Measurements from ENCODE around the gene VPS11.

The VPS11 gene

GRCh38 chr11:119067371-119068222 is at the start of gene VPS11:
VPS11 (plus strand) TSS chr11:119067818; CDS start chr11:119067824, 6 bp downstream.
- H3K27me3 ChIP-seq (ENCODE audit: low read depth): no peaks in the 10 kb centered on the region
- peaks cover 9% of the 10 kb centered on the region for H3K36me3 ChIP-seq (replicated peaks)
- in situ Hi-C loops (cut with MboI; ENCODE audit: low sequenced_read_pairs): no loop called here
- peaks cover 9% of the 10 kb centered on the region for H3K4me1 ChIP-seq
- H3K4me3 ChIP-seq: peak within 1 kb of the TSS; percentile 81
- H3K9me3 ChIP-seq: no peaks in the 10 kb centered on the region
- DNase-seq (ENCODE audit: low spot score in 2 of 2): peak; percentile 95 to 99

DNA sequence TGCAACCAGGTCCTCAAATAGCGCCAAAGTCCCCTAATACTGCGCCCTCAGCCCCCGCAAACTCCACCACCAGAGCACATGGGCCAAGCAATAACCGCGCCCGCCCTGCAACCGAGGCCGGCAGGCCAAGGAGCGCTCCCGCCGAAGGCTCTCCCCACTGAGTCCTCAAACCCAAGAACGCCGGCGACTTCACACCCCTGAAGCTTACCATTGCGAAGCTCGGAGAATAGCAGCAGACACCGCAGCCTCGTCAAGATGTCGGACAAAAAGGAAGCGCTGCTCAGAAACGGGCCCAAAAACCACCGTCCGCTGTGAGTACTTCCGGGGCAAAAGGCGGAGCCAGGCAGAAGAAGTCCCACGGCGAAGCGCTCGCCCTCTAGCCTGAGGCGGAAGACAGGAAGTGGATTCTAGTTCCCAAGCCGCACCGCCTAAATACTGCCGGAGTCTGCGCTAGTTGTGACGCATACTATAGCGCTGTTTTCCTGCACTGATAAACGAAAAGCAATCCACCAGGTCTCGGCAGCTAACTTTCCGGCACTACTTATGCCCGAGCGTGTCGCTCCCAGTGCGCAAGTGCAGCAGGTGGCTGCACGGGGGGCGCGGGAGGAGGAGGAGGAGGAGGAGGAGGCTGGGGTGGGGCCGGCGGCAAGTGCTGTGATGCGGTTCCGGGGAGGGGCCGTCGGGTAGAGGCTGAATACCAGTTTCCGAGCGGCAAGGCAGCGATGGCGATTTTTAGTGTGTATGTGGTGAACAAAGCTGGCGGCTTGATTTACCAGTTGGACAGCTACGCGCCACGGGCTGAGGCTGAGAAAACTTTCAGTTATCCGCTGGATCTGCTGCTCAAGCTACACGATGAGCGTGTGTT is 49.3 kb upstream of the VPS11 start, which contains the start of the genes RPS25 and TRAPPC4:
RPS25 (minus strand) TSS at position 270 of the 865 bp plus-strand sequence; CDS start at position 211, 59 bp downstream.
TRAPPC4 (plus strand) TSS at position 693 of the 865 bp plus-strand sequence; CDS start at position 723, 30 bp downstream.
- Histone ChIP-seq H3K4me1 (peaks cover 17% of the 10 kb centered on the region), H3K4me3 (peak within 1 kb of the TSS; percentile 97), H3K36me3 (replicated peaks) (peaks cover 69% of the 10 kb centered on the region), H3K27me3 (ENCODE audit: low read depth) (no peaks in the 10 kb centered on the region), H3K9me3 (no peaks in the 10 kb centered on the region)
- in situ Hi-C loops (cut with MboI; ENCODE audit: low sequenced_read_pairs): no loop called here
- peak; percentile 93 to 97 for DNase-seq (ENCODE audit: low spot score in 2 of 2)

GRCh38 chr11:119019996-119020395 is 47.6 kb upstream of the VPS11 start:
- Histone ChIP-seq H3K4me3 (peak overlapping the region; percentile 97), H3K36me3 (replicated peaks) (peaks cover 72% of the 10 kb centered on the region)

GRCh38 chr11:119021631-119022030 is 46.0 kb upstream of the VPS11 start:
- in situ Hi-C loops (cut with MboI; ENCODE audit: low sequenced_read_pairs): no loop called here
- DNase-seq (ENCODE audit: low spot score in 2 of 2): no peak
- H3K4me3 ChIP-seq: no peak overlapping the region
- no peaks in the 10 kb centered on the region for H3K27me3 ChIP-seq (ENCODE audit: low read depth)
- H3K9me3 ChIP-seq: no peaks in the 10 kb centered on the region
- peaks cover 9% of the 10 kb centered on the region for H3K4me1 ChIP-seq
- H3K36me3 ChIP-seq (replicated peaks): peaks cover 70% of the 10 kb centered on the region

More at GRCh38 chr11:119019996-119020395, 47.6 kb upstream of the VPS11 start:
- no peaks in the 10 kb centered on the region for H3K27me3 ChIP-seq (ENCODE audit: low read depth)
- H3K4me1 ChIP-seq: peaks cover 17% of the 10 kb centered on the region
- H3K9me3 ChIP-seq: no peaks in the 10 kb centered on the region
- DNase-seq (ENCODE audit: low spot score in 2 of 2): no peak
- in situ Hi-C loops (cut with MboI; ENCODE audit: low sequenced_read_pairs): no loop called here

- Histone ChIP-seq H3K36me3 (replicated peaks) (peaks cover 77% of the 10 kb centered on the region), H3K4me3 (no peak overlapping the region), H3K27me3 (ENCODE audit: low read depth) (no peaks in the 10 kb centered on the region), H3K4me1 (peaks cover 7% of the 10 kb centered on the region; the same call in 1 of the 2 replicates), H3K9me3 (no peaks in the 10 kb centered on the region)
- no peak for DNase-seq (ENCODE audit: low spot score in 2 of 2)
- in situ Hi-C loops (cut with MboI; ENCODE audit: low sequenced_read_pairs): no loop called here
Observed at GRCh38 chr11:119023741-119024140, 43.9 kb upstream of the VPS11 start.

- Histone ChIP-seq H3K9me3 (no peaks in the 10 kb centered on the region), H3K4me3 (no peak overlapping the region), H3K27me3 (ENCODE audit: low read depth) (no peaks in the 10 kb centered on the region), H3K4me1 (peaks cover 14% of the 10 kb centered on the region), H3K36me3 (replicated peaks) (peaks cover 80% of the 10 kb centered on the region)
- no peak for DNase-seq (ENCODE audit: low spot score in 2 of 2)
- in situ Hi-C loops (cut with MboI; ENCODE audit: low sequenced_read_pairs): no loop called here
Observed at GRCh38 chr11:119024430-119025098, 43.1 kb upstream of the VPS11 start.

DNA sequence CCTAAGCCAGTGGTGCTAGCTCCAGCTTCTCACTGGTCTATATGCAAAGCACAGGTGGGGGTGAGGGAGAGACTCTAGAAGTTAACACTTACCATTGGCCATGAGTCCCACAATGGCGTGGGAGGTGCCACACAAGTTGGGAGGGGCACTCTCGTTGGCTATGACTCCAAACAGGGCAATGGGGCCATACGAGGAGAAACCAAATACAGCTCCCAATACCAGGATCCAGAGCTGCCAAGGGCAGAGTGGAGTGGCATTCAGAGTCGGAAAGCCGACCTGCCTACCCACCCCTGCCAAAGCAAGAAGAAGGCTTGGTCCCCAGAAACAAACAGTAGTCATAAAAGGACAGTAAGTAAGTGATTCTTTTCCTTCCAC is 42.5 kb upstream of the VPS11 start:
- H3K27me3 ChIP-seq (ENCODE audit: low read depth): no peaks in the 10 kb centered on the region
- H3K9me3 ChIP-seq: no peaks in the 10 kb centered on the region
- no peak overlapping the region for H3K4me3 ChIP-seq
- in situ Hi-C loops (cut with MboI; ENCODE audit: low sequenced_read_pairs): no loop called here
- peaks cover 10% of the 10 kb centered on the region for H3K4me1 ChIP-seq
- no peak for DNase-seq (ENCODE audit: low spot score in 2 of 2)
- H3K36me3 ChIP-seq (replicated peaks): peaks cover 77% of the 10 kb centered on the region

- Histone ChIP-seq H3K4me1 (peaks cover 10% of the 10 kb centered on the region), H3K27me3 (ENCODE audit: low read depth) (no peaks in the 10 kb centered on the region), H3K36me3 (replicated peaks) (peaks cover 74% of the 10 kb centered on the region), H3K9me3 (no peaks in the 10 kb centered on the region), H3K4me3 (no peak overlapping the region)
- in situ Hi-C loops (cut with MboI; ENCODE audit: low sequenced_read_pairs): no loop called here
- DNase-seq (ENCODE audit: low spot score in 2 of 2): no peak
Observed at GRCh38 chr11:119025541-119025940, 42.1 kb upstream of the VPS11 start.

- DNase-seq (ENCODE audit: low spot score in 2 of 2): no peak
- H3K36me3 ChIP-seq (replicated peaks): peaks cover 70% of the 10 kb centered on the region
- in situ Hi-C loops (cut with MboI; ENCODE audit: low sequenced_read_pairs): no loop called here
- peaks cover 10% of the 10 kb centered on the region for H3K4me1 ChIP-seq
- H3K27me3 ChIP-seq (ENCODE audit: low read depth): no peaks in the 10 kb centered on the region
- H3K4me3 ChIP-seq: no peak overlapping the region
- H3K9me3 ChIP-seq: no peaks in the 10 kb centered on the region
Observed at GRCh38 chr11:119025978-119026766, 41.4 kb upstream of the VPS11 start.

- no peak for DNase-seq (ENCODE audit: low spot score in 2 of 2)
- no peaks in the 10 kb centered on the region for H3K27me3 ChIP-seq (ENCODE audit: low read depth)
- no peak overlapping the region for H3K4me3 ChIP-seq
- no peaks in the 10 kb centered on the region for H3K9me3 ChIP-seq
- in situ Hi-C loops (cut with MboI; ENCODE audit: low sequenced_read_pairs): no loop called here
- H3K36me3 ChIP-seq (replicated peaks): peaks cover 66% of the 10 kb centered on the region
- H3K4me1 ChIP-seq: peaks cover 10% of the 10 kb centered on the region
Observed at GRCh38 chr11:119026970-119027369, 40.6 kb upstream of the VPS11 start.

DNA sequence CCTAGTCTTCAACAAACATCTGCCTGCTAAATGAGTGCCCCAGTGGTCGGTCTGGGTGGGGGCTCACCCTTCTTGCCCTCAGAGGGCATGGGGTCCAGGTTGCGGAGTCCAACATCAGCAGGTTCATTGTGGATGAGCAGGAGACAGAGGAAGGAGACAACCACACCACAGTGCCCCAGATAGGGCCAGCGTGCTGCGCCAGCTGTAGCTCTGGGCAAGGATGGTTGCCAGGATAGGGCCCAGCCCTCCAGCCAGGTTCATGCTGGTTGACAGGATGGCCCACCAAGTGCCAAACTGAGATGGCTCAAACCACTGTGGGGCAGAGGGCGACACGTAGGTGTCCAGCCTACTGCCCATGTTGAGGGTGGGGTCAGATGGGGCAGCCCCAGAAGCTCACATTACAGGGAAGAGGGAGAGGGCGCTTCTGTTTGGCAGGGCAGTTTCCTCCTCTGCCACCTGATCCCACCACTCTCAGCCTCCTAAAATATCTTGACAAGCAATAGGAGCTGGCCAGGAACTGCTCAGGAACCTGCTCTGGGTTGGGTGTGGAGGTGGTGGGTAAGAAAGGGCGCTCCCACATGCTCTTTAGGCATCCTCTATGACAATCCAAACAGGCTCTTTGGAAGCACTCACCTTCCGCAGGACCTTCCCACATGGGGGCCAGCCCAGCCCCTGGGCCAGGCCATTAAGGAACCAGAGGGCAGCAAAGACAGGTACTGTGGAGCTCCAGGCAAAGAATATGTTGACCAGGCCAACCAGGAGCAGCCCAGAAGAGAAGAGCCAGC is 39.9 kb upstream of the VPS11 start:
- peaks cover 10% of the 10 kb centered on the region for H3K4me1 ChIP-seq
- no peaks in the 10 kb centered on the region for H3K9me3 ChIP-seq
- in situ Hi-C loops (cut with MboI; ENCODE audit: low sequenced_read_pairs): no loop called here
- no peak for DNase-seq (ENCODE audit: low spot score in 2 of 2)
- H3K4me3 ChIP-seq: no peak overlapping the region
- H3K27me3 ChIP-seq (ENCODE audit: low read depth): no peaks in the 10 kb centered on the region
- peaks cover 60% of the 10 kb centered on the region for H3K36me3 ChIP-seq (replicated peaks)

GRCh38 chr11:119028346-119029068 is 39.1 kb upstream of the VPS11 start:
- in situ Hi-C loops (cut with MboI; ENCODE audit: low sequenced_read_pairs): no loop called here

More at GRCh38 chr11:119028346-119029068, 39.1 kb upstream of the VPS11 start:
- no peak for DNase-seq (ENCODE audit: low spot score in 2 of 2)
- Histone ChIP-seq H3K4me1 (peaks cover 10% of the 10 kb centered on the region), H3K36me3 (replicated peaks) (peaks cover 54% of the 10 kb centered on the region), H3K9me3 (no peaks in the 10 kb centered on the region), H3K4me3 (no peak overlapping the region), H3K27me3 (ENCODE audit: low read depth) (no peaks in the 10 kb centered on the region)
